SJSA1 (cell line): Measurements from ENCODE around the gene PAIP1. TPM values are rescaled to one million over a fixed set of nuclear protein-coding genes. Genes with fewer than 3 reads are reported as not detected.

Experiments used
- DNase-seq, 2 experiments: peaks; one replicate each; pipeline ENCODE4 v3.0.0-alpha.2; 2015 to 2020; ENCODE audit warnings: low spot score in 2 of 2, low read depth in 1 of 2
- H3K27ac ChIP-seq: fragments of 250-450 bp; sonication (Bioruptor Pico); 2 replicates; pipeline ENCODE4 v1.5.1; 2020; ENCODE audit warnings: mild to moderate bottlenecking, moderate library complexity
- H3K27me3 ChIP-seq: fragments of 250-450 bp; sonication (Bioruptor Pico); replicated peaks from 2 replicates; pipeline ENCODE4 v1.5.1; 2020; ENCODE audit warnings: mild to moderate bottlenecking, moderate library complexity
- H3K36me3 ChIP-seq: fragments of 250-450 bp; sonication (Bioruptor Pico); 2 replicates; pipeline ENCODE4 v1.5.1; 2020; ENCODE audit warnings: mild to moderate bottlenecking
- H3K4me1 ChIP-seq: fragments of 250-450 bp; sonication (Bioruptor Pico); replicated peaks from 2 replicates; pipeline ENCODE4 v1.6.1; 2021; ENCODE audit warnings: mild to moderate bottlenecking
- H3K4me3 ChIP-seq: fragments of 250-450 bp; sonication (Bioruptor Pico); 2 replicates; pipeline ENCODE4 v1.5.1; 2020; ENCODE audit warnings: mild to moderate bottlenecking
- H3K9me3 ChIP-seq: fragments of 250-450 bp; sonication (Bioruptor Pico); replicated peaks from 2 replicates; pipeline ENCODE4 v1.5.1; 2020; ENCODE audit warnings: mild to moderate bottlenecking
- total RNA-seq: library from RNA; depleted of rRNA; stranded (reverse); fragments of >200 nt; shearing (Covaris generic); gene quantifications from 2 replicates; pipeline ENCODE4 v1.2.3, GENCODE V29; 2014; rRNA removed

The PAIP1 gene
- total RNA-seq, 1 experiment from 2014 or later = 172 TPM

- no peaks in the 10 kb centered on the region for H3K9me3 ChIP-seq
- H3K27me3 ChIP-seq = no peaks in the 10 kb centered on the region
- peak within 1 kb of the TSS; percentile 87 for H3K27ac ChIP-seq
- H3K4me1 ChIP-seq = peaks cover 13% of the 10 kb centered on the region
- DNase-seq = peak; percentile 90 to 92
- peaks cover 7% of the 10 kb centered on the region for H3K36me3 ChIP-seq
- H3K4me3 ChIP-seq = peak within 1 kb of the TSS; percentile 77
Observed at GRCh38 chr5:43483298-43484105, 73.4 kb downstream of the PAIP1 start, which contains the start of gene TMEM267. Gene TMEM267 (minus strand): TSS chr5:43483865. CDS start chr5:43453969, 29,896 bp downstream.

- Histone ChIP-seq H3K27ac (peak overlapping the region; percentile 87), H3K9me3 (no peaks in the 10 kb centered on the region), H3K27me3 (no peaks in the 10 kb centered on the region), H3K4me3 (peak overlapping the region; percentile 77), H3K4me1 (peaks cover 13% of the 10 kb centered on the region), H3K36me3 (peaks cover 3% of the 10 kb centered on the region)
- DNase-seq = peak in 1 of 2 experiments; percentile 34
Observed at GRCh38 chr5:43482490-43483297, 74.2 kb downstream of the PAIP1 start.

Other genes starting within 250 kb of the PAIP1 start
- 18.5 and 20.2 TPM in 2 replicates for gene HMGCS1, start 243.7 kb downstream of the PAIP1 start, total RNA-seq
- 0.18 TPM in 1 of 2 replicates, not detected in the other for gene CCL28, start 144.7 kb downstream of the PAIP1 start, total RNA-seq
- gene TMEM267, start 73.2 kb downstream of the PAIP1 start, total RNA-seq = 16.5 and 19.0 TPM in 2 replicates
- 16.5 and 27.8 TPM in 2 replicates for gene C5orf34, start 41.9 kb downstream of the PAIP1 start, total RNA-seq
- 97.4 and 108 TPM in 2 replicates for gene NNT, start 46.1 kb upstream of the PAIP1 start, total RNA-seq